HG02763 (cell line): ENCODE measurements around the gene POLDIP2.

Experiments used
- ATAC-seq: cut with Tn5 transposase; IDR thresholded peaks from one replicate; pipeline ENCODE4 v1.9.1; 2021; ENCODE audit warnings: mild to moderate bottlenecking, moderate library complexity; ENCODE audit not compliant: unreplicated experiment

Gene POLDIP2

DNA sequence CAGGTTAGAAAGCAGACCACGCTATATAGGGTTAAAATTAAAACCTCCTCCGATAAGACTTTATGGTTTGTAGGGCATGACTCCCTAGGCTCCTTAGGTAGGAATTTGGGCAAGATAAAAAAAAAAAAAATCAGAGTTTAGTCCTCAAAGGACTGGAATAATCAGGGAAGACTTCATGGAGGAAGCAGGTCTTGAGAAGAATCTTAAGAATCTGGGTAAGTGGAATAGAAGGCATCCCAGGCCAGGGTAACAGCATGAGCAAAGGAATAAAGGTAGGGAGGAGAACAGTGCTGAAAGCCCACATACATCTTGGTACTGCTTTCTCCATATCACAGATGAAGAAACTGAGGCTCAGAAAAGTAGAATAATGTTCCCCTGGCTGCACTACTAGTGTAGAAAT lies 33.2 kb upstream of the POLDIP2 start:
- no peak for ATAC-seq

- ATAC-seq = no peak
These were observed 32.8 kb upstream of the POLDIP2 start for GRCh38 chr17:28390141-28390540.

GRCh38 chr17:28388106-28388505 lies 30.8 kb upstream of the POLDIP2 start:
- no peak for ATAC-seq

GRCh38 chr17:28386391-28386790 lies 29.1 kb upstream of the POLDIP2 start:
- ATAC-seq = no peak

DNA sequence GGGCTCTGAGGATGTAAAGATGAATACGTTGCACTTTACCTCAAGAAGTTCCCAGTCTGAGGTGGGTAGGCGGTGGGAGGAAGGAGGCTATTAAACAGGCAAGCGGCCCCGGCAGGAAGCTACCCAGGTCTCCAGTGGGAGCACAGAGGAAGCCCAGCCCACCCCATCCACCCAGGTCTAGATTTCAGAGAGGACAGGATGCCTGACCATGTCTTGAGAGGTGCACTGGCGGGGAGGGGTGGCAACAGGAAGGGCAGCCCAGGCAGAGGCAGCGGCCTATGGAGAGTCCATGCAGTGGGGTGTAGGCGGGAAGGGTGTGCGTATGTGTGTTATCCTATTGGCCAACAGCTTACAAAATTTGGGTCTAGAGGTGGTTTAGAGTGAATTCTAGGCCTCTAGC lies 28.1 kb upstream of the POLDIP2 start:
- ATAC-seq = no peak

- peak; percentile 19 for ATAC-seq
These were observed 27.7 kb upstream of the POLDIP2 start for GRCh38 chr17:28385037-28385400.

DNA sequence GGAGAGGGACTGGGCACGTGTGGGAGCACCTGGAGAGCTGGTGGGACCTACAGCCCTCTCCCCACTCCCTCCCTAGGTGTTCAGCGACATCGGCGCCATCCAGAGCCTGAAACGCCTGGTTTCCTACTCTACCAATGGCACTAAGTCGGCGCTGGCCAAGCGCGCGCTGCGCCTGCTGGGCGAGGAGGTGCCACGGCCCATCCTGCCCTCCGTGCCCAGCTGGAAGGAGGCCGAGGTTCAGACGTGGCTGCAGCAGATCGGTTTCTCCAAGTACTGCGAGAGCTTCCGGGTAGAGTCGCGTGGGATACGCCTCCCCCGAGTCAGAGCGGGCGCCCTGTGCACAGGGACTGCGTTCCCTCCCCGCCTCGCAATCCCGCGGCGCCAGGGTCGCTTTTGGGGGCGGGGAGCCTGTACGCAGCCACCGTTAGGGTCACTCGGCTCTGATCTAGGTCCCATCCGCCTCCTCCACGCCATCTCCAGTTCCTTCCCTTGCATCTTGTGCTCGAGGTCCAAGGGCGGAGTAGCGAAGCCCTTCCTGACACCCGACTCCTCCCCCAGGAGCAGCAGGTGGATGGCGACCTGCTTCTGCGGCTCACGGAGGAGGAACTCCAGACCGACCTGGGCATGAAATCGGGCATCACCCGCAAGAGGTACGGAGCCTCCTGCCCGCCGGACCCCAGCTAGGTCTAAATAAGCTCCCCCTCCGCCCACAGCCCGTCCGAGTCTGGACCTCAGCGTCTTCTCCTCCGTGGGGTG lies 27.1 kb upstream of the POLDIP2 start:
- peak; percentile 68 for ATAC-seq

GRCh38 chr17:28381141-28381825 lies 24.0 kb upstream of the POLDIP2 start:
- no peak for ATAC-seq

DNA sequence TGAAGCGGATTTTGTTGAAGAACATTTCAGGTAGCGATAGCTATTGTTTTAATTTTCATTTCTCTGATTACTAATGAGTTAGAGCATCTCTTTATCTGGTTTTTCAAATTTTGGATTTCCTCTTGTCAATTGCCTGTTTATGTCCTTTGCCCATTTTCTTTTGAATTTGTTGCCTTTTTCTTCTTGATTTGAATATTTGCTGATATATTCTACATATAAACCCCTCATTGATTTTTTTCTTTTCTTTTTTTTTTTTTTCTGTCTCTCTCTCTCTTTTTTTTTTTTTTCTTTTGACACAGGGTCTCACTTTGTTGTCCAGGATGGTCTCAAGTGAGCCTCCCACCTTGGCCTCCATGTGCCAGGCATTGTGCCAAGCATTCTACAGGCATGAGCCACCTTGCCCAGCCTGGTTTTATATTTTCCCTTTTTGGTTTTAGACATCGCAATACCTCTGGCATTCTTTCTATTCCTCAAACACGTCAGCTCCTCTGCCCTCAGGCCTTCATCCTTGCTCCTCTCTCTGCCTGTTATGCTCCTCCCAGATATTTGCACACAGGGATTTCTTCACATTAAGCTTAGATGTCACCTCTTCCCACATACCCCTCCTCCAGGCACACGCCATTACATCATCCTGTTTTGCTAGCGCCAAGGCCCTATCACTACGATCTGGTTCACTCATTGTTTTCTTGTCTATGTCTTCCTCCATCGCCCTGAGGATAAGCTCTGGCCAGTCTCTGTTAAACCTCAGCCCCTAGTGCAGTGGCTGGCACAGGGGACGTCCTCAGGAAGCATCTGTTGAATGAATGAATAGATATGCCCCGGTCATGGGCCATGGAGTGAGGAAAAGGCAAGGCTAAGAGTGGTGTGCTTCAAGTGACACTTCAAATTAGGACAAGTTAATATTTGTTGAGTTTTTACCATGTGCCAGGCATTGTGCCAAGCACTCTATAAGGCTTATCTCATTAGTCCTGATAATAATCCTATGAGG lies 22.8 kb upstream of the POLDIP2 start:
- ATAC-seq = no peak

- ATAC-seq = no peak
These were observed 15.6 kb upstream of the POLDIP2 start for GRCh38 chr17:28372945-28373274.

DNA sequence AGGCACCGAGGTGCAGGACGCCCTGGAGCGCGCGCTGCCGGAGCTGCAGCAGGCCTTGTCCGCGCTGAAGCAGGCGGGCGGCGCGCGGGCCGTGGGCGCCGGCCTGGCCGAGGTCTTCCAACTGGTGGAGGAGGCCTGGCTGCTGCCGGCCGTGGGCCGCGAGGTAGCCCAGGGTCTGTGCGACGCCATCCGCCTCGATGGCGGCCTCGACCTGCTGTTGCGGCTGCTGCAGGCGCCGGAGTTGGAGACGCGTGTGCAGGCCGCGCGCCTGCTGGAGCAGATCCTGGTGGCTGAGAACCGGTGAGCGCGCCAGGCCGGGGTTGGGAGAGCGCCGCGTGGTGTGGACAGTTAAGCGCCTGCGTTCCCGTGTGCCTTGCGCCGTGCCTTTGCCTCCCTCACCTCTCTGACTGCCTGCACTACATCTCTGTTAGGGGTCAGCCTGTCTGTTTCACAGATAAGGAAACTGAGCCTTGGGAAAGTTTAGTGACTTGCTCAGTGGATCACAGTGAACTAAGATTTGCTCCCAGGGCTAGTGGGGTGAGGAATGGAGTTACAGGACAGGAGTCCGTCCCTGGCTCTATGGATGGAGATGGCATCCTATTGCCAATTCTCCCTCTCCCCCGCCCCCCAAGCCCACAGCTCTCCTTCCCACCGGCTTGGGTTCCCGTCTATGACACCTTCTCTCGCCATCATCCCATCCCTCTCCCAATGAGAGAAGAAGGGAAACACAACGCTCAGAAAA lies 15.0 kb upstream of the POLDIP2 start:
- peak; percentile 1 for ATAC-seq

- peak; percentile 83 for ATAC-seq
These were observed 14.2 kb upstream of the POLDIP2 start, which contains the start of gene SARM1 for GRCh38 chr17:28371245-28372202. Gene SARM1, plus strand, starts transcription at chr17:28371694. Its CDS starts 339 bp downstream, at chr17:28372033.

GRCh38 chr17:28370744-28371103 lies 13.4 kb upstream of the POLDIP2 start:
- no peak for ATAC-seq

- ATAC-seq = no peak
These were observed 12.9 kb upstream of the POLDIP2 start, which contains the start of gene VTN for GRCh38 chr17:28370035-28370743. Gene VTN, minus strand, starts transcription at chr17:28370307. Its CDS starts 104 bp downstream, at chr17:28370203.

DNA sequence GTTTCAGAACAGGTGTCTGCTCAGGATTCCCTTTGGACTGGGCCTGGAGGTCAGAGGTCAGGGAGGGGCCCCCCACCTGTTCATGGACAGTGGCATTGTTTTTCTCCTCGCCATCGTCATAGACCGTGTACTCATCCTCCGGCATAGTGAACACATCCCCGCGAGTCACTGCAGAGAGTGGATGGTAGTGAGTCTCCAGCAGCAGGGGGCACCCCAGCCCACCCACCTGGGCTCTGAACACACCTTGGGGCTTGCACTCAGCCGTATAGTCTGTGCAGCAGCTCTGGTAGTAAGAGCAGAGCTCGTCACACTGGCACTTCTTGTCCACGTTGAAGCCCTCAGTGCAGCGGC lies 12.3 kb upstream of the POLDIP2 start:
- no peak for ATAC-seq

DNA sequence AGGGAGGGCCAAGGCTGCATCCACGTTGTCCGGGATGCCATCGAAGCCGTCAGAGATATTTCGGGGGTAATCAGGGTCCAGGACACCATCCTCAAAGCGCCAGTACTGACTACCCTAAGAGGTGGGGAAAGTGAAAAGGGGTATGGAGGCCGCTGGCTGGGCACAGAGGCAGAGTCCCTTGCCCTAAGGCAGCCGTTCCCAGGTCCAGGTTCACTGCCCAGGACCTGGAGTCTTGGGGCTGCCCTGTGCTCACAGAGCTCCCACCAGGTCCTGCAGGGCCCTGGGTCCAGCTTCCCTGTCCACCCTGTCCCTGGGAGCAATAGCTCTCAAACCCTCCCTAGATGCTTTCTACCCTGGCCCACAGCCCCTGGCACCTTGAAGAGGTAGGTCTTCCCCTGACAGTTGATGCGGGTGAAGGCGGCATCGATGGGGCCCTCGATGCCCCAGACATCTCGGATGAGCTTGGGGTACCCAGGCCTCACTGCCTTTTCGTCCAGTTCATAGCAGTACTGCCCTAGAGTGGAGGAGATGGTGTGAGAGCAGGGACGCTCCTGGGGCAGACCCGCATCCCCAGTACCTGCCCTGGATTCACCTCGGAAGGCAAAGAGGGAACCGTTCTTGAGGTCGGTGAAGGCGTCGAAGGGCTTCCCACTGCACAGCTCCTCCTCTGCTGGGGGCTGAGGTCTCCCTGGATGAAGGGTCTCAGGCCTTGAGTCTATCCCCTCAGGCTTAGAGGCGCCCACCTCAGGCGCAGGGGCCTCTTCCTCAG lies 11.8 kb upstream of the POLDIP2 start:
- no peak for ATAC-seq

DNA sequence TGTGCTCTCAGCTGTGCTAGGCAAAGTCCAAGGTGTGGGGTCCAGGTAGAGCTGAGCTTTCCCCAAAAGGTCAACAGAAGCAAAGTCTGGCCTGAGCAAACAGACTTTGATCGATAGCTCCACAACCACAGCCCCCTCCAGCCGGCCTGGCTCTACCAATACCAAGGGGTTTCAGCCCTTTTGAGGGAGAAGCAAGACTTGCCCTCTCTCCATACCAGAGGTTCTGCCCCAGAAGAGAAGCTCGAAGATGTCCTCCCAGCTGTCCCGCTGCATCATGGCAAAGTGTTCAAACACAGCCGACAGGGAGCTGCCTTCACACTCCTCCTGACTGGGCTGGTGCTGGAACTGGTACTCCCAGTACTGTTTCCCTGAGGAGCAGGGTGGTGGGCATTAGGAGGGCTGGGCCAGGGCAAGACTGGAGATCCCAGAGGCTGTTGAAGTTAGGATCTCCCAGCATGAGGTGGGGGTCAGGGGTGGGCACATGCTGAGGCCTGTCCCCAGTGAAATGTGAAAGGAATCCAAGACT lies 11.0 kb upstream of the POLDIP2 start:
- no peak for ATAC-seq
